ENCODE measurements around the gene EIF4G2.

The EIF4G2 gene

DNA sequence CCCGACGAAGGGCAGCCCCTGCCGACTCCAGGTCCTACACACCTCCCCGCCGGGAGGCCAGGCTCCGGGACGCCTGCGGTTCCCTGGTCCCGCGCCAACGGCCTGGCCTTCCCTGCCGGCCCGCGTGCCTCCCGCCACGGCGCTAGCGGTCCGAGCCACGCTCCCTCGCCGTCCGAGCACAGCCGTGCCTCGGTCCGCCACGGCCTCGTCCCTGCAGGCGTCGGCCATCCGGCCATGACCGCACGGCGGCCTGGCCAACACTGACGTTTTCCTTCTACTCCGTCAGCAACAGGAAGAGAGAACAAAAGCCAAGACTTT lies 532 bp downstream of the EIF4G2 start:
- DNase-seq (ENCODE audit: low spot score): no peak

- DNase-seq (ENCODE audit: low spot score): no peak
Measured at GRCh38 chr11:10807493-10808234, 1.1 kb downstream of the EIF4G2 start.

- DNase-seq (ENCODE audit: low spot score): no peak
Measured at GRCh38 chr11:10806206-10806605, 2.5 kb downstream of the EIF4G2 start.

DNA sequence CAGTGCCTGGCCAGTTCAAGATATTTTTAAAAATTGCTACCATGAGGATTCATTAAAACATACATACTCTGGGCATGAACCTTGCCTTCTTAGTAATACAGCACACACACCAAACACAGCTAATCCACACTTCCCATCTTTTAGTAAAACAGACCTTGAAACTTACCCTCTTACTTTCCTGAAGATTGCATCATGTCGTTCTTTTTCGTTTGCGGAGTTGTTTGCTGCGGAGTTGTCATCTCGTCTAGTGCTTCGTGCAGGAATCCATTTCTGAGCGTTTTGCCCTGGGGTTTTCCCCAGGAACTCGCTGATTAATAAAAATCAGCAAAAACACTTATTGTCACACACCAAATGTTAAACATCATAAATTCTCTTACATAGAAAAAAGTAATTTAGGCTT lies 3.0 kb downstream of the EIF4G2 start:
- DNase-seq (ENCODE audit: low spot score): no peak

DNA sequence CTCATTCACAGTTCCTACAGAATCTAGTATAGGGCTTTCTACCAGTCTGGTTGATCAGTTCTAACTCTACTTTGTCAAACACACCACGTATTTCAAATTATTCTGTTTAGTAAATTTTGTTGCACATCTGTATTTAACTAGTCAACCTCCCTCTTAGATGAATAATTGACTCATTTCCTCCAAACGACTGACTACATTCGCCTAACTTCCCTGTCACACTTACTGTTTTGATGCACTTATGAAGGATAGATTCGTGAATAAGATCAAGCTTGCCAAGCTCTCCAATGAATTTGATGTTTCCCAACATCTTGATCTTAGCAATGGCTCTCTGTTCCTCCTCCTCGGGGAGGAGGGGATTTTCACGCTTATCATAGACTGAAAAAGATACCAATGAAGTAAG lies 5.0 kb downstream of the EIF4G2 start:
- no peak for DNase-seq (ENCODE audit: low spot score)

DNA sequence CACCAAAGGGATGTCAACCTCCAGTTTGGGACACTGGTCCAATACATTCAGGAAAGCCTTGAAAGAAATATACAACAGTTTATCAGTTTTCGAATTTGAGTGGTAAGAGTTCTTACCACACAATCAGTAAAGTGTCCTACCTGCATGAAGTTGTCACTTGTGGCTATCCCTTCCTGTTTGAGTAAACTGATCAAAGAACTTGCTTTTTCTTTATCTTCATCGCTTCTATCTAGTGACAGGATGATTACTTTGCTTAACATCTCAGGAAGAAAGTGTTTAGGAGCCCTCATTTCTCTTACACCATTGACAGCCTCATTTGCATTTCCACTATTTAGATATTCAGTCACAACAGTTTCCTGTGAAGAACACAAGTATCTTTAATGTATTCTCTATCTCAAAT lies 8.4 kb downstream of the EIF4G2 start:
- DNase-seq (ENCODE audit: low spot score): no peak

DNA sequence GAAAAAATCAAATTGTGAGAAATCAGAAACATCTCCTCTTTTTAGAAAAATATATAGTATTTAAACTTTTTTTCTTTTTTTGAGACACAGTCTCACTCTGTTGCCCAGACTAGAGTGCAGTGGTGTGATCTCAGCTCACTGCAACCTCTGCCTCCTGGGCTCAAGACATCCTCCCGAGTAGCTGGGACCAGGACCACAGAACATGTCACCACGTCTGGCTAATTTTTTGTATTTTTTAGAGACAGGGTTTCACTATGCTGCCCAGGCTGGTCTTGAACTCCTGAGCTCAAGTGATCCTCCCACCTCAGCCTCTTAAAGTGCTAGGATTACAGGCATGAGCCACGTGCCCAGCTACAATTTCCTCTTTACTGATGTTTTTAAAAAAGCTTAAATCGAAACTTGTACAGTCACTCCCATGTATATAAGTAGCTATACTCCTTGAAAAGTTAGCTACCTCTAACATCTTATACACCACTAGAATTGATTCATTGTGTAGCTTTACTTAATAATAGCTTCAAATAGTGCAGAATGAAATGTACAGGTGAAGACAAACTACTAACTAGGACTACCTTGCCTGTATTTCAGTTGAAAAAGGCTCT lies 10.3 kb downstream of the EIF4G2 start:
- DNase-seq (ENCODE audit: low spot score): no peak

GRCh38 chr11:10797531-10797930 lies 11.2 kb downstream of the EIF4G2 start:
- DNase-seq (ENCODE audit: low spot score): no peak

GRCh38 chr11:10797001-10797400 lies 11.7 kb downstream of the EIF4G2 start:
- no peak for DNase-seq (ENCODE audit: low spot score)

- peak; percentile 40 for DNase-seq (ENCODE audit: low spot score)
Measured at GRCh38 chr11:10796191-10796590, 12.5 kb downstream of the EIF4G2 start.

DNA sequence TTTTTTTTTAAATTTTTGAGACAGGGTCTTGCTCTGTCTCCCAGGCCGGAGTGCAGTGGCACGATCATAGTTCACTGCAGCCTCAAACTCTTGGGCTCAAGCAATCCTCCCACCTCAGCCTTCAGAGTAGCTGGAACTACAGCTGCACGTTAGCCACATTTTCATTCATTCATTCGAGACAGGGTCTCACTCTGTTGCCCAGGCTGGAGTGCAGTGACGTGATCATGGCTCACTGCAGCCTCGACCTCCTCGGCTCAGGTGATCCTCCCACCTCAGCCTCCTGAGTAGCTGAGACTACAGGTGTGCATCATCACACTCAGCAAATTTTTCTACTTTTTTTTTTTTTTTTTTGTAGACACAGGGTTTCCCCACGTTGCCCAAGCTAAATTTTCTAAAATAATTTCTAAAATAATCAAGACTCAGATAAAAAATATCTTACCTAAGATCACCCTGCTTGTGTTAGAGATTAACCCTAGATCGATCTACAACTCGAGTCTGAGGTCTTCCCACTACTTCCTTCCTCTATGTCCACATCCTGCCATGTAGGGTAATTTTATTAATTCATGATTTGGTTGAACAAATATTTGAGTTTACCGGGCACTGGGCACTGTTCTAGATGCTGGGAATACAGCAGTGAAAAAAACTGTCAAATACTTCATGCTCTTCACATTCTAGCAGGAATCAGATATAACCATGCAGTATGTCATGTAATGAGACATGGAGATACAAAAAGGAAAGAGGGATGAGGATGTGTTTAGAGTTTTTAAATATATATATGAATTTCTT lies 15.1 kb downstream of the EIF4G2 start:
- DNase-seq (ENCODE audit: low spot score): no peak

- DNase-seq (ENCODE audit: low spot score): peak; percentile 80
Measured at GRCh38 chr11:10792385-10793068, 16.2 kb downstream of the EIF4G2 start.

- no peak for DNase-seq (ENCODE audit: low spot score)
Measured at GRCh38 chr11:10786451-10786850, 22.3 kb downstream of the EIF4G2 start.

- no peak for DNase-seq (ENCODE audit: low spot score)
Measured at GRCh38 chr11:10785146-10785474, 23.6 kb downstream of the EIF4G2 start.

- no peak for DNase-seq (ENCODE audit: low spot score)
Measured at GRCh38 chr11:10784232-10785145, 24.2 kb downstream of the EIF4G2 start.

DNA sequence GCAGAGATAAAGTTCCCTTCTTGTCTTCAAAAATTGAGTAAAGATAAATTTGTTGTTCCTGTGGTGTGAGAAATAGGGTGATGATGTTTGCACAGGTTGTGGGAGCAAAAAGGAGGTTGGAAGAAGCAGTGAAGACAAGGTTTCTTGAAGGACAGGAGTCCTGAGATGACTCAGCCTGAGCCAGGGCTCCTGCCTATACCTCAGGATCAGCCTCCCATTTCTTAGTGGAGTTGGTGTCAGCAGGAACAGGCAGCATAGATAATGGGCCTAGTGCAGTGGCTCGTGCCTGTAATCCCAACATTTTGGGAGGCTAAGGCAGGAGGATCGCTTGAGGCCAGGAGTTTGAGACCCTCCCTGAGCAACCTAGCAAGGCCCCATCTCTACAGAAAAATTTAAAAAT lies 28.7 kb downstream of the EIF4G2 start:
- no peak for DNase-seq (ENCODE audit: low spot score)

- no peak for DNase-seq (ENCODE audit: low spot score)
Measured at GRCh38 chr11:10779086-10779485, 29.6 kb downstream of the EIF4G2 start.

- DNase-seq (ENCODE audit: low spot score): no peak
Measured at GRCh38 chr11:10778217-10778970, 30.3 kb downstream of the EIF4G2 start.

- DNase-seq (ENCODE audit: low spot score): no peak
Measured at GRCh38 chr11:10777806-10778205, 30.9 kb downstream of the EIF4G2 start.

GRCh38 chr11:10777393-10777793 lies 31.3 kb downstream of the EIF4G2 start:
- DNase-seq (ENCODE audit: low spot score): no peak

GRCh38 chr11:10774811-10775210 lies 33.9 kb downstream of the EIF4G2 start:
- no peak for DNase-seq (ENCODE audit: low spot score)

Measured in cerebellar cortex (tissue), 1 donor.